Ishikawa (cell line): ENCODE results near the gene CACNB3.
A peak's percentile ranks its signal among the peaks of the same experiment; 100 is the strongest.

Experiments
- CEBPB ChIP-seq: IDR thresholded peaks from 2 replicates; pipeline ENCODE4 v1.6.1; 2012
- CREB1 ChIP-seq: IDR thresholded peaks from 2 replicates; pipeline ENCODE4 v1.6.1; 2012; ENCODE audit warnings: low read depth
- EGR1 ChIP-seq: IDR thresholded peaks from 2 replicates; pipeline ENCODE4 v1.6.1; 2012
- EP300 ChIP-seq: IDR thresholded peaks from 2 replicates; pipeline ENCODE4 v1.6.1; 2012; ENCODE audit warnings: borderline replicate concordance
- FOXM1 ChIP-seq: IDR thresholded peaks from 2 replicates; pipeline ENCODE4 v1.6.1; 2012; ENCODE audit warnings: low read depth, borderline replicate concordance
- NFIC ChIP-seq: IDR thresholded peaks from 2 replicates; pipeline ENCODE4 v1.6.1; 2012
- RAD21 ChIP-seq: IDR thresholded peaks from 2 replicates; pipeline ENCODE4 v1.6.1; 2012; ENCODE audit warnings: low read depth
- TAF1 ChIP-seq: IDR thresholded peaks from 2 replicates; pipeline ENCODE4 v1.6.1; 2012; ENCODE audit warnings: low read depth, mild to moderate bottlenecking
- TCF12 ChIP-seq: IDR thresholded peaks from 2 replicates; pipeline ENCODE4 v1.6.1; 2012; ENCODE audit warnings: low read depth
- TEAD4 ChIP-seq: IDR thresholded peaks from 2 replicates; pipeline ENCODE4 v1.6.1; 2012
- USF1 ChIP-seq: IDR thresholded peaks from 2 replicates; pipeline ENCODE4 v1.6.1; 2012
- YY1 ChIP-seq: IDR thresholded peaks from 2 replicates; pipeline ENCODE4 v1.6.1; 2012; ENCODE audit warnings: low read depth
- ZBTB7A ChIP-seq: IDR thresholded peaks from 2 replicates; pipeline ENCODE4 v1.6.1; 2012; ENCODE audit warnings: low read depth
- TF ChIP-seq, protein P1 (sequence below): IDR thresholded peaks from 2 replicates; pipeline ENCODE4 v1.6.1; 2012; ENCODE audit warnings: low read depth, mild to moderate bottlenecking
- TF ChIP-seq, protein P2 (sequence below): IDR thresholded peaks from 2 replicates; pipeline ENCODE4 v1.6.1; 2012

Gene CACNB3

DNA sequence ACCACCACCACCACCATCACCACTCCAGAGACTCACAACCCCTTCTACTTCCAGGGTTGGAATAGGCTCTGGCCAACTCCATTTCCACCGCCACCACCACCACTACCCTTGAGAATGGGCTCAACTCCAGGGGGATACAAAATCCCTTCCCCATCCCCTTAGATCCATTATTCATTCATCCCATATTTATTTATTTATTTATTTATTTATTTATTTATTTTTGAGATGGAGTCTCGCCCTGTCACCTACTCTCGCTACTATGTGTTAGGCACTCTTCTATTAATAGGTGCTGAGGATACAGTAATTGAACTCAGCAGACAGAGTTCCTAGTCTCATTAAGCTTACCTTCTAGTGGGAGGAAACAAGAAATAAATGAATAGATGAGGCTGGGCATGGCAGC, 24.6 kb upstream of the CACNB3 start:
- TF ChIP-seq FOXM1: no peak
- TF ChIP-seq RAD21: no peak
- no peak for TF ChIP-seq TAF1
- no peak for TF ChIP-seq TEAD4
- no peak for TF ChIP-seq CREB1
- no peak for TF ChIP-seq NFIC
- TF ChIP-seq EGR1: no peak
- TF ChIP-seq, protein P1, sequence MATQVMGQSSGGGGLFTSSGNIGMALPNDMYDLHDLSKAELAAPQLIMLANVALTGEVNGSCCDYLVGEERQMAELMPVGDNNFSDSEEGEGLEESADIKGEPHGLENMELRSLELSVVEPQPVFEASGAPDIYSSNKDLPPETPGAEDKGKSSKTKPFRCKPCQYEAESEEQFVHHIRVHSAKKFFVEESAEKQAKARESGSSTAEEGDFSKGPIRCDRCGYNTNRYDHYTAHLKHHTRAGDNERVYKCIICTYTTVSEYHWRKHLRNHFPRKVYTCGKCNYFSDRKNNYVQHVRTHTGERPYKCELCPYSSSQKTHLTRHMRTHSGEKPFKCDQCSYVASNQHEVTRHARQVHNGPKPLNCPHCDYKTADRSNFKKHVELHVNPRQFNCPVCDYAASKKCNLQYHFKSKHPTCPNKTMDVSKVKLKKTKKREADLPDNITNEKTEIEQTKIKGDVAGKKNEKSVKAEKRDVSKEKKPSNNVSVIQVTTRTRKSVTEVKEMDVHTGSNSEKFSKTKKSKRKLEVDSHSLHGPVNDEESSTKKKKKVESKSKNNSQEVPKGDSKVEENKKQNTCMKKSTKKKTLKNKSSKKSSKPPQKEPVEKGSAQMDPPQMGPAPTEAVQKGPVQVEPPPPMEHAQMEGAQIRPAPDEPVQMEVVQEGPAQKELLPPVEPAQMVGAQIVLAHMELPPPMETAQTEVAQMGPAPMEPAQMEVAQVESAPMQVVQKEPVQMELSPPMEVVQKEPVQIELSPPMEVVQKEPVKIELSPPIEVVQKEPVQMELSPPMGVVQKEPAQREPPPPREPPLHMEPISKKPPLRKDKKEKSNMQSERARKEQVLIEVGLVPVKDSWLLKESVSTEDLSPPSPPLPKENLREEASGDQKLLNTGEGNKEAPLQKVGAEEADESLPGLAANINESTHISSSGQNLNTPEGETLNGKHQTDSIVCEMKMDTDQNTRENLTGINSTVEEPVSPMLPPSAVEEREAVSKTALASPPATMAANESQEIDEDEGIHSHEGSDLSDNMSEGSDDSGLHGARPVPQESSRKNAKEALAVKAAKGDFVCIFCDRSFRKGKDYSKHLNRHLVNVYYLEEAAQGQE: no peak
- TF ChIP-seq, protein P2, sequence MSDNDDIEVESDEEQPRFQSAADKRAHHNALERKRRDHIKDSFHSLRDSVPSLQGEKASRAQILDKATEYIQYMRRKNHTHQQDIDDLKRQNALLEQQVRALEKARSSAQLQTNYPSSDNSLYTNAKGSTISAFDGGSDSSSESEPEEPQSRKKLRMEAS: no peak
- TF ChIP-seq USF1: no peak
- no peak for TF ChIP-seq CEBPB
- TF ChIP-seq EP300: no peak

- TF ChIP-seq TCF12 (no peak), CREB1 (no peak), FOXM1 (no peak), EGR1 (no peak), TAF1 (no peak), RAD21 (no peak), TEAD4 (no peak), CEBPB (no peak)
- TF ChIP-seq, protein P2: no peak
Measured at GRCh38 chr12:48794870-48795269, 23.4 kb upstream of the CACNB3 start.

DNA sequence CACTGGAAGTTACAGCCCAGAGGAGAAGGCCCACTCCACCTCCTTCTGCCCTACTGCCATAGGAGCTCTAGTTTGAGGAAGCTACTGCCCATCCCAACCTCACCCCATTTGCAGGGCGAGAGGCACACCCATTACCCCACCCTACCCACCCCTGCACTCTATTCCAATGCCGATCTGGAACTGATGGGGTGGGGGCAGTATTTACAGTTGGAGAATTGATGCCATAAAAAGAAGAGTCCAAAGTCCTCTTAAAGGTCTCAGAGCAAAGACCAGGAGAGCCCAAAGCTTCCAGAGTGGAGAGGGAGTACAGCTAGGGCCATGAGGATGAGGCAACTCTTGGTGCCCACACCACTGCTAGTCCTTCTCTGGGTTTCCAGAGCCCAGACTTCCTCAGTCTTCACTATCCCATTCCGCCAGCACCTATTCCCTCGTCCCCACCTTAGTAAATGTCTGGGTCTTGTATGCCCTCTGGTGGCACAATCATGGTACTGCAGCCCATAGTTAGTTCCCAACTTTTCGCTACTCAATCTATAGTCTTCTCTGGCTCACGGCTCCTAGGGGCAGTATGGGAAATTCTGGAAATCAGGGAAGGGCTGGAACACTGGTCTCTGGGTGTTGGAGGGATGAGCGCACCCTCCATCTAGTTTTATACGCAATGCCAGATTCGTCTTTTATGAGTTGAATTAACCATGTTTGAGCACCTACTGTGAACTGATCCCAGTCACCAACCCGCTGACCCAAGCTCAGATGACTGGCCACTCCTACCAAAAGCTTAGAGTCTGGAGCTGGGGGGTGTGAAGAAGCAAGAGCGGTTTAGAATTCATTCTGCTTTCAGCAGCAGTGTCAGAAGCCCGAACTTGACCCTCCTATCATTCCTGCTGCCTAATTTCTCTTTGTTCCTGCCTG, 22.5 kb upstream of the CACNB3 start:
- peak; percentile 100 for TF ChIP-seq RAD21
- TF ChIP-seq EGR1: no peak

GRCh38 chr12:48796976-48797375, 21.3 kb upstream of the CACNB3 start:
- TF ChIP-seq, protein P2: no peak
- TF ChIP-seq TEAD4 (no peak), NFIC (no peak), YY1 (no peak), RAD21 (no peak), TAF1 (no peak), FOXM1 (no peak), EP300 (no peak), CEBPB (no peak), USF1 (no peak), ZBTB7A (no peak), EGR1 (no peak), TCF12 (no peak), CREB1 (no peak)
- TF ChIP-seq, protein P1: no peak

DNA sequence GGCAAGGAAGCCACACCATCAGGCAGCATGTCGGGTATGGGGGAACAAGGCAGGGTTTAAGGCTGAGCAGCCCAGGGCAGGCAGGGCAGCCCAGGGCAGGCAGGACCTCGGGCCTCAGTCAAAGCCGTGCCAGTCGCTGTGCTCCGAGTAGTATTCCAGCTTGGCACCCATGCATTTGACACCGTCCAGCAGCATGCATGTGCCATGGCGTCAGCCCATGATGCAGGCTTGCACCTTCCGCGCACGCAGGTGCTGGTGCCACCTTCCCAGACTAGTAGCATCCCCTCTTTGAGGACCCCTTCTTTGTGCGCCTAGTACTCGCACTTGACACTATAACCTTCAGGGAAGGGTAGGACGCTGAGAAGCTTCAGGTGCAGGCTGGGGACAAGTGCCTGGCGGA, 17.8 kb upstream of the CACNB3 start:
- TF ChIP-seq RAD21 (no peak), TEAD4 (no peak), NFIC (no peak)
- TF ChIP-seq, protein P1: no peak
